ENCODE data around the gene SPOUT1.
"Not testable (repeated sequence)": the region's sequence is repeated elsewhere in the genome, so short reads cannot be mapped to it uniquely, and the experiment has no call there.

SPOUT1 gene, protein sequence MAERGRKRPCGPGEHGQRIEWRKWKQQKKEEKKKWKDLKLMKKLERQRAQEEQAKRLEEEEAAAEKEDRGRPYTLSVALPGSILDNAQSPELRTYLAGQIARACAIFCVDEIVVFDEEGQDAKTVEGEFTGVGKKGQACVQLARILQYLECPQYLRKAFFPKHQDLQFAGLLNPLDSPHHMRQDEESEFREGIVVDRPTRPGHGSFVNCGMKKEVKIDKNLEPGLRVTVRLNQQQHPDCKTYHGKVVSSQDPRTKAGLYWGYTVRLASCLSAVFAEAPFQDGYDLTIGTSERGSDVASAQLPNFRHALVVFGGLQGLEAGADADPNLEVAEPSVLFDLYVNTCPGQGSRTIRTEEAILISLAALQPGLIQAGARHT

GRCh38 chr9:128829477-128830251, at the start of gene SPOUT1:
TSS of gene SPOUT1 (minus strand) at chr9:128829794. CDS start at chr9:128829780, 14 bp downstream.
- Histone ChIP-seq H3K27ac (ENCODE audit: low read depth, low read length) (no peak within 1 kb of the TSS), H3K9ac (ENCODE audit: low read length) (peak within 1 kb of the TSS; percentile 76), H3K4me1 (ENCODE audit: control insufficient read depth, insufficient read depth, low read length) (peaks cover 7% of the 10 kb centered on the region), H3K4me3 (ENCODE audit: low read length) (peak within 1 kb of the TSS; percentile 83), H3K36me3 (ENCODE audit: control insufficient read depth, insufficient read depth, low read length) (peaks cover 14% of the 10 kb centered on the region), H3K27me3 (ENCODE audit: control insufficient read depth, insufficient read depth, low read length) (no peaks in the 10 kb centered on the region)

DNA sequence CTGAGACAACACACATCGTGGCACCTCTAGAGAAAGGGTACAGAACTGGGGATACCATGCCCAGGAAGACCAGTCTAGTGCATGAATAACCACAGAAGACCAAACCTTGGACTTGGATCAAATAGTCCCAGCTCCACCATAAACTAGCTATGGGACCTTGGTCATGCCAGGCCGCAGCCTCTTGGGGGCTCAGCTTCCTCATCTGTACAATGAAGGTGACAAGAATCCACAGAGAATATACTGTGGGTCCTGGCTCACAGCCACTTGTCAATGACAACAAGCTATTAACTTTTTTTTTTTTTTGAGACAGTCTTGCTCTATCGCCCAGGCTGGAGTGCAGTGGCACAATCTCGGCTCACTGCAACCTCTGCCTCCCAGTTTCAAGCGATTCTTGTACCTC, 48.3 kb upstream of the SPOUT1 start:
- H3K27me3 ChIP-seq (ENCODE audit: control insufficient read depth, insufficient read depth, low read length) = no peaks in the 10 kb centered on the region
- peaks cover 2% of the 10 kb centered on the region for H3K4me1 ChIP-seq (ENCODE audit: control insufficient read depth, insufficient read depth, low read length)
- no peak overlapping the region for H3K4me3 ChIP-seq (ENCODE audit: low read length)
- H3K27ac ChIP-seq (ENCODE audit: low read depth, low read length) = no peak overlapping the region
- no peak overlapping the region for H3K9ac ChIP-seq (ENCODE audit: low read length)
- H3K36me3 ChIP-seq (ENCODE audit: control insufficient read depth, insufficient read depth, low read length) = no peaks in the 10 kb centered on the region

- not testable (repeated sequence) for H3K9ac ChIP-seq (ENCODE audit: low read length); H3K27ac ChIP-seq (ENCODE audit: low read depth, low read length); H3K4me1 ChIP-seq (ENCODE audit: control insufficient read depth, insufficient read depth, low read length); H3K4me3 ChIP-seq (ENCODE audit: low read length); H3K27me3 ChIP-seq (ENCODE audit: control insufficient read depth, insufficient read depth, low read length); H3K36me3 ChIP-seq (ENCODE audit: control insufficient read depth, insufficient read depth, low read length)
Observed at GRCh38 chr9:128870941-128871265, 41.3 kb upstream of the SPOUT1 start.

GRCh38 chr9:128870128-128870940, 40.7 kb upstream of the SPOUT1 start:
- no peaks in the 10 kb centered on the region for H3K36me3 ChIP-seq (ENCODE audit: control insufficient read depth, insufficient read depth, low read length)
- H3K27ac ChIP-seq (ENCODE audit: low read depth, low read length) = no peak overlapping the region

GRCh38 chr9:128863647-128864046, 34.1 kb upstream of the SPOUT1 start:
- H3K4me1 ChIP-seq (ENCODE audit: control insufficient read depth, insufficient read depth, low read length) = no peaks in the 10 kb centered on the region
- no peaks in the 10 kb centered on the region for H3K36me3 ChIP-seq (ENCODE audit: control insufficient read depth, insufficient read depth, low read length)
- H3K9ac ChIP-seq (ENCODE audit: low read length) = no peak overlapping the region
- H3K27ac ChIP-seq (ENCODE audit: low read depth, low read length) = no peak overlapping the region
- no peaks in the 10 kb centered on the region for H3K27me3 ChIP-seq (ENCODE audit: control insufficient read depth, insufficient read depth, low read length)
- no peak overlapping the region for H3K4me3 ChIP-seq (ENCODE audit: low read length)

More at GRCh38 chr9:128870128-128870940, 40.7 kb upstream of the SPOUT1 start:
- no peak overlapping the region for H3K4me3 ChIP-seq (ENCODE audit: low read length)
- no peak overlapping the region for H3K9ac ChIP-seq (ENCODE audit: low read length)
- no peaks in the 10 kb centered on the region for H3K27me3 ChIP-seq (ENCODE audit: control insufficient read depth, insufficient read depth, low read length)
- H3K4me1 ChIP-seq (ENCODE audit: control insufficient read depth, insufficient read depth, low read length) = no peaks in the 10 kb centered on the region

DNA sequence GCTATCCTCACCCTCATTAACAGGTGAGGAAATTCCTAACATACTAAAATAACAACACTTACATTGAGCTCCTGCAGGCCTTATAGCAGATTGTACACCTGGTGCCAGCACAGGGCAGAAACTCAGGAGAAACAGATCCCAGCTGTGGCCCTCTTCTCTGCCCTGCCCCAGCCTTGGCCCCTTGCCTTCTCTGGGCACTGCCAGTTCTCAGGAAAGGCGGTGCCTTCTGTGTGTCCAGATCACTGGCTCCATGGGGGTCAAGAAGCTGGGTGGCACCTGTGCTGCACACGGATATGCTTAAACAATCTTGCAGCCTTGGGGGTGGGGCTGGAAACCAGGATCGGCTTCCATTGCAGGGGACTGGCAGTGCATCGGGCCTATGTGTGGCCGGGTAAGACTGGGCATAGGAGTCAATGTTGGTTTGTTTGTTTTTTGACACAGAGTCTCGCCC, 32.8 kb upstream of the SPOUT1 start:
- Histone ChIP-seq H3K36me3 (ENCODE audit: control insufficient read depth, insufficient read depth, low read length) (no peaks in the 10 kb centered on the region), H3K9ac (ENCODE audit: low read length) (no peak overlapping the region), H3K27me3 (ENCODE audit: control insufficient read depth, insufficient read depth, low read length) (no peaks in the 10 kb centered on the region), H3K27ac (ENCODE audit: low read depth, low read length) (no peak overlapping the region), H3K4me3 (ENCODE audit: low read length) (no peak overlapping the region), H3K4me1 (ENCODE audit: control insufficient read depth, insufficient read depth, low read length) (no peaks in the 10 kb centered on the region)

DNA sequence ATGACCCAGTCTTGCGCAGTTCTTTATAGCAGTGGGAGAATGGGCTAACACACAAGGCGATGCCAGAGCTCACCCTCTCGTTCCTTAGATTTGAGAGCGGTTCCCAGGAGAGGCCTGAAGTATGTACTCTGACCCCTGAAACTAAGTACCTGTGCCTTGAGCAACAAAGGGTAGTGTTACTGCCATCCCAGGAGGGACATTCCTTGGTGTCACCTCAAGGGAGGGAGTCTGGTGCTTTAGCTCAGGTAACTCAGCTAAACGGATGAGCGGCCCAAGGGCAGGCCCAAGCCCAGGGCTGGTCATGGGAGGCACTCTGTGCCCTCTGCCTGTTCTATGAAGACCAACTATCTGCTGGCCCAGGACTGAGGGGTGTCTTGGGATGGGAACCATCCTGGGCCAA, 31.9 kb upstream of the SPOUT1 start:
- H3K27ac ChIP-seq (ENCODE audit: low read depth, low read length) = no peak overlapping the region
- no peaks in the 10 kb centered on the region for H3K36me3 ChIP-seq (ENCODE audit: control insufficient read depth, insufficient read depth, low read length)
- H3K9ac ChIP-seq (ENCODE audit: low read length) = no peak overlapping the region
- H3K4me3 ChIP-seq (ENCODE audit: low read length) = no peak overlapping the region
- no peaks in the 10 kb centered on the region for H3K4me1 ChIP-seq (ENCODE audit: control insufficient read depth, insufficient read depth, low read length)
- H3K27me3 ChIP-seq (ENCODE audit: control insufficient read depth, insufficient read depth, low read length) = no peaks in the 10 kb centered on the region

DNA sequence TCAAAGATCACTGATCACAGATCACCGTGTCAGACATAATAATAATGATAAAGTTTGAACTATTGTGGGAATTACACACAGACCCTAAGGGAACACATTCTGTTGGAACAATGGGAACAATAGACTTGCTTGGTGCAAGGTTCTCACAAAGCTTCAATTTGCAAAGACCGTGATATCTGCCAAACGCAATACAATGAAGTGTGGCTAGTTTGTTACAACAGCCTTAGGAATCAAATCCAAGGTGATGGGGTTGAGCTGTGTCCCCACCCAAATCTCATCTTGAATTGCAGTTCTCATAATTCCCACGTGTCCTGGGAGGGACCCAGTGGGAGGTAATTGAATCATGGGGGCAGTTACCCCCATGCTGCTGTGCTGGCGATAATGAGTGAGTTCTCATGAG, 31.3 kb upstream of the SPOUT1 start:
- Histone ChIP-seq H3K27ac (ENCODE audit: low read depth, low read length) (no peak overlapping the region), H3K27me3 (ENCODE audit: control insufficient read depth, insufficient read depth, low read length) (no peaks in the 10 kb centered on the region), H3K36me3 (ENCODE audit: control insufficient read depth, insufficient read depth, low read length) (no peaks in the 10 kb centered on the region), H3K4me3 (ENCODE audit: low read length) (no peak overlapping the region), H3K9ac (ENCODE audit: low read length) (no peak overlapping the region), H3K4me1 (ENCODE audit: control insufficient read depth, insufficient read depth, low read length) (no peaks in the 10 kb centered on the region)

DNA sequence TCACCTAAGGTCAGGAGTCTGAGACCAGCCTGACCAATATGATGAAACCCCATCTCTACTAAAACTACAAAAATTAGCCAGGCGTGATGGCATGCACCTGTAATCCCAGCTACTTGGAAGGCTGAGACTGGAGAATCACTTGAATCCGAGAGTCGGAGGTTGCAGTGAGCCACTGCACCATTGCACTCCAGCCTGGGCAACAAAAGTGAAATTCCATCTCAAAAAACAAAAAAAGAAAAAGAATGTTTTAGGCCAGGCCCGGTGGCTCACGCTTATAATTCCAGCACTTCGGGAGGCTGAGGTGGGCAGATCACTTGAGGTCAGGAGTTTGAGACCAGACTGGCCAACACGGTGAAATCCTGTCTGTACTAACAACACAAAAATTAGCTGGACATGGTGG, 28.9 kb upstream of the SPOUT1 start:
- H3K27ac ChIP-seq (ENCODE audit: low read depth, low read length); H3K4me3 ChIP-seq (ENCODE audit: low read length); H3K4me1 ChIP-seq (ENCODE audit: control insufficient read depth, insufficient read depth, low read length); H3K36me3 ChIP-seq (ENCODE audit: control insufficient read depth, insufficient read depth, low read length); H3K27me3 ChIP-seq (ENCODE audit: control insufficient read depth, insufficient read depth, low read length); H3K9ac ChIP-seq (ENCODE audit: low read length): not testable (repeated sequence)

DNA sequence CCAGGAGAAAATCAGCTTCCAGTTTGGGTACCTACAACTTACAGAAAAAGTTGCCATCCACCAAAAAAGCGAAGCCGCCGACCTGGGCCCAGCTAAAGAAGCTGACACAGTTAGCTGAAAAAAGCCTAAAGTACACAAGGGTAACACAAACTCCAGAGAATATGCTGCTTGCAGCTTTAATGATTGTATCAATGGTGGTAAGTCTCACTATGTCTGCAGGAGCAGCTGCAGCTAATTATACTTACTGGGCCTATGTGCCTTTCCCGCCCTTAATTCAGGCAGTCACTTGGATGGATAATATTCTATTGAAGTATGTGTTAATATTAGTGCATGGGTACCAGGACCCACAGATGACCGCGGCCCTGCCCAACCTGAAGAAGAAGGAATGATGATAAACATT, 24.9 kb upstream of the SPOUT1 start:
- not testable (repeated sequence) for H3K4me3 ChIP-seq (ENCODE audit: low read length); H3K27ac ChIP-seq (ENCODE audit: low read depth, low read length); H3K36me3 ChIP-seq (ENCODE audit: control insufficient read depth, insufficient read depth, low read length); H3K9ac ChIP-seq (ENCODE audit: low read length); H3K27me3 ChIP-seq (ENCODE audit: control insufficient read depth, insufficient read depth, low read length); H3K4me1 ChIP-seq (ENCODE audit: control insufficient read depth, insufficient read depth, low read length)

- not testable (repeated sequence) for H3K4me3 ChIP-seq (ENCODE audit: low read length); H3K9ac ChIP-seq (ENCODE audit: low read length); H3K27ac ChIP-seq (ENCODE audit: low read depth, low read length); H3K4me1 ChIP-seq (ENCODE audit: control insufficient read depth, insufficient read depth, low read length); H3K27me3 ChIP-seq (ENCODE audit: control insufficient read depth, insufficient read depth, low read length); H3K36me3 ChIP-seq (ENCODE audit: control insufficient read depth, insufficient read depth, low read length)
Observed at GRCh38 chr9:128852646-128853045, 23.1 kb upstream of the SPOUT1 start.

DNA sequence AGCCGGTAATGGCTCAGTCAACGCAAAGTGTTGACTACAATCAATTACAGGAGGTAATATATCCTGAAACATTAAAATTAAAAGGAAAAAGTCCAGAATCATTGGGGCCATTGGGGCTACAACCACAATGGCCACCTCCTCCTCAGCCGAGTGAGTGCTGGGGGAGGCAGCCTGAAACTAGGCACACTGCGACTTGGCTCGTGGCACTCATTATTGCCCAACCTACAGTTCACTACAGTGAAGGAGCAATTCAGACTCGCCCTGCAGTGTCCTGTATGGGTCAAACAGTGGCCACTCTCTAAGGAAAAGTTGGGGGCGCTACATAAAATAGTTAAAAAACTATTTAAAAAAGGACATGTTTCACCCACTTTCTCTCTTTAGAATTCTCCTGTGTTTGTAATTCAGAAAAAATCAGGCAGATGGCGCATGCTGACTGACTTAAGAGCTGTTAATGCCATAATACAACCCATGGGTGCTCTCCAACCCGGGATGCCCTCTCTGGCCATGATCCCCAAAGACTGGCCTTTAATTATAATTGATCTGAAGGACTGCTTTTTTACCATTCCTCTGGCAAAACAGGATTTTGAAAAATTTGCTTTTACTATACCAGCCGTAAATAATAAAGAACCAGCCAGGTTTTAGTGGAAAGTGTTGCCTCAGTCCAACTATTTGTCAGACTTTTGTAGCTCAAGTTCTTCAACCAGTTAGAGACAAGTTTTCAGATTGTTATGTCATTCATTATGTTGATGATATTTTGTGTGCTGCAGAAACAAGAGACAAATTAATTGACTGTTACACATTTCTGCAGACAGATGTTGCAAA, 22.4 kb upstream of the SPOUT1 start:
- not testable (repeated sequence) for H3K27ac ChIP-seq (ENCODE audit: low read depth, low read length); H3K9ac ChIP-seq (ENCODE audit: low read length); H3K36me3 ChIP-seq (ENCODE audit: control insufficient read depth, insufficient read depth, low read length)

More for the DNA sequence above, 22.4 kb upstream of the SPOUT1 start:
- not testable (repeated sequence) for H3K4me1 ChIP-seq (ENCODE audit: control insufficient read depth, insufficient read depth, low read length); H3K27me3 ChIP-seq (ENCODE audit: control insufficient read depth, insufficient read depth, low read length); H3K4me3 ChIP-seq (ENCODE audit: low read length)

Data from rectal smooth muscle tissue (tissue), 1 donor.